ENCODE results near the gene DGKZ. TPM values are rescaled to one million over a fixed set of nuclear protein-coding genes. Genes with fewer than 3 reads are reported as not detected.

The DGKZ gene
- total and polyA plus RNA-seq, 10 donors, result 44.2 to 136 (median 97.9) TPM

Small RNA genes within 50 kb of the gene (microRNA-seq; reads per million reads assigned to microRNA genes)
- gene MIR4688, result 0 to 0.72 (median 0.35) reads per million in 3 donors

Small RNA genes within 50 kb of the gene (small RNA-seq; reads per million reads assigned to genes)
- gene MIR4688, result 0 to 0.15 (median 0.03) reads per million in 4 donors

Other genes starting within 250 kb of the DGKZ start
- gene PHF21A, start 226.0 kb upstream of the DGKZ start, total RNA-seq, result 100 to 1,000 TPM in 2 of 7 donors, 10 to 100 TPM in 5; 74.0 to 110 (median 85.3) TPM
- gene PHF21A, start 226.0 kb upstream of the DGKZ start, polyA plus RNA-seq, result 10 to 100 TPM in 2 of 3 donors, 1 to 10 TPM in 1; 9.2 to 22.0 (median 12.4) TPM
- 1 to 10 TPM; 2.0 to 8.9 (median 5.0) TPM for gene CREB3L1, start 69.8 kb upstream of the DGKZ start, total RNA-seq
- 1 to 10 TPM in 2 of 3 donors, under 1 TPM in 1; 0.28 to 1.4 (median 1.1) TPM for gene CREB3L1, start 69.8 kb upstream of the DGKZ start, polyA plus RNA-seq
- 10 to 100 TPM; 22.6 to 52.8 (median 36.8) TPM for gene MDK, start 34.2 kb downstream of the DGKZ start, total RNA-seq
- gene MDK, start 34.2 kb downstream of the DGKZ start, polyA plus RNA-seq, result 10 to 100 TPM; 16.2 to 26.6 (median 22.3) TPM
- 10 to 100 TPM in 3 of 7 donors, 1 to 10 TPM in 4; 2.3 to 34.1 (median 8.5) TPM for gene CHRM4, start 44.3 kb downstream of the DGKZ start, total RNA-seq
- 1 to 10 TPM in 1 of 3 donors, under 1 TPM in 2; 0.06 to 2.0 (median 0.20) TPM for gene CHRM4, start 44.3 kb downstream of the DGKZ start, polyA plus RNA-seq
- 10 to 100 TPM; 36.7 to 54.6 (median 38.9) TPM for gene AMBRA1, start 246.6 kb downstream of the DGKZ start, total RNA-seq
- gene AMBRA1, start 246.6 kb downstream of the DGKZ start, polyA plus RNA-seq, result 1 to 10 TPM; 3.6 to 9.4 (median 4.3) TPM